H9 (cell line): Measurements from ENCODE around the gene C1QTNF9. TPM values are rescaled to one million over a fixed set of nuclear protein-coding genes. Genes with fewer than 3 reads are reported as not detected.

Experiments used
- DNase-seq: peaks from one replicate; pipeline ENCODE4 v3.0.0-alpha.2; 2017
- H2AFZ ChIP-seq: one replicate; pipeline ENCODE4 v1.6.1; 2013; ENCODE audit warnings: mild to moderate bottlenecking, low read length, control low read depth, moderate library complexity
- H2AK5ac ChIP-seq: 2 replicates; pipeline ENCODE4 v1.6.1; 2013; ENCODE audit warnings: low read length, control low read depth, mixed read lengths; ENCODE audit not compliant: insufficient read length
- H2BK120ac ChIP-seq: one replicate; pipeline ENCODE4 v1.6.1; 2013; ENCODE audit warnings: low read depth, mild to moderate bottlenecking, low read length, control low read depth, inconsistent platforms; ENCODE audit not compliant: poor library complexity, severe bottlenecking
- H2BK12ac ChIP-seq: 2 replicates; pipeline ENCODE4 v1.6.1; 2013; ENCODE audit warnings: low read length, control low read depth, mixed read lengths, low read depth; ENCODE audit not compliant: insufficient read length
- H2BK15ac ChIP-seq: 2 replicates; pipeline ENCODE4 v1.6.1; 2013; ENCODE audit warnings: low read depth, low read length, control low read depth
- H2BK20ac ChIP-seq: one replicate; pipeline ENCODE4 v1.6.1; 2013; ENCODE audit warnings: low read depth, mild to moderate bottlenecking, low read length, control low read depth, inconsistent platforms; ENCODE audit not compliant: poor library complexity, severe bottlenecking
- H2BK5ac ChIP-seq: 2 replicates; pipeline ENCODE4 v1.6.1; 2013; ENCODE audit warnings: low read length, control low read depth, mixed read lengths; ENCODE audit not compliant: insufficient read length
- H3K14ac ChIP-seq: 2 replicates; pipeline ENCODE4 v1.6.1; 2013; ENCODE audit warnings: low read length, control low read depth; ENCODE audit not compliant: insufficient read depth
- H3K18ac ChIP-seq: 2 replicates; pipeline ENCODE4 v1.6.1; 2013; ENCODE audit warnings: low read depth, mild to moderate bottlenecking, mixed read lengths, low read length, control low read depth; ENCODE audit not compliant: insufficient read length
- H3K23ac ChIP-seq: 2 replicates; pipeline ENCODE4 v1.6.1; 2013; ENCODE audit warnings: low read length, control low read depth, mixed read lengths, low read depth; ENCODE audit not compliant: insufficient read length
- H3K23me2 ChIP-seq: 2 replicates; pipeline ENCODE4 v1.6.1; 2013; ENCODE audit warnings: low read depth, mild to moderate bottlenecking, mixed read lengths, low read length, control low read depth; ENCODE audit not compliant: insufficient read length, poor library complexity, severe bottlenecking
- H3K27ac ChIP-seq: 2 replicates; pipeline ENCODE4 v1.5.1; 2013; ENCODE audit warnings: low read length, control low read depth, mixed read lengths, low read depth; ENCODE audit not compliant: insufficient read length
- H3K27me3 ChIP-seq: 2 replicates; pipeline ENCODE4 v1.6.1; 2013; ENCODE audit warnings: low read length, control low read depth, inconsistent platforms; ENCODE audit not compliant: insufficient read depth
- H3K4ac ChIP-seq: 2 replicates; pipeline ENCODE4 v1.6.1; 2013; ENCODE audit warnings: low read depth, mild to moderate bottlenecking, control low read depth, inconsistent platforms, low read length, moderate library complexity
- H3K4me1 ChIP-seq: 2 replicates; pipeline ENCODE4 v1.6.1; 2013; ENCODE audit warnings: low read length, control low read depth, inconsistent platforms; ENCODE audit not compliant: insufficient read depth
- H3K4me2 ChIP-seq: 2 replicates; pipeline ENCODE4 v1.6.1; 2013; ENCODE audit warnings: low read length, control low read depth, mixed read lengths; ENCODE audit not compliant: insufficient read length, insufficient read depth
- H3K56ac ChIP-seq: 2 replicates; pipeline ENCODE4 v1.6.1; 2013; ENCODE audit warnings: low read depth, mild to moderate bottlenecking, mixed read lengths, low read length, control low read depth; ENCODE audit not compliant: insufficient read length
- H3K79me1 ChIP-seq: 2 replicates; pipeline ENCODE4 v1.6.1; 2013; ENCODE audit warnings: low read depth, mild to moderate bottlenecking, moderate library complexity, low read length, control low read depth, inconsistent platforms; ENCODE audit not compliant: insufficient read depth, poor library complexity, severe bottlenecking
- H3K79me2 ChIP-seq: 2 replicates; pipeline ENCODE4 v1.6.1; 2013; ENCODE audit warnings: low read length, control low read depth, inconsistent platforms; ENCODE audit not compliant: insufficient read depth
- H3K9ac ChIP-seq: 2 replicates; pipeline ENCODE4 v1.6.1; 2013; ENCODE audit warnings: low read length, control low read depth, mixed read lengths; ENCODE audit not compliant: insufficient read length; ENCODE audit errors: extremely low read depth
- H3K9me3 ChIP-seq: one replicate; pipeline ENCODE4 v1.6.1; 2013; ENCODE audit warnings: low read depth, low read length, inconsistent platforms; ENCODE audit not compliant: control insufficient read depth
- H3T11ph ChIP-seq: one replicate; pipeline ENCODE4 v1.6.1; 2013; ENCODE audit warnings: mild to moderate bottlenecking, low read length, control low read depth, inconsistent platforms
- H4K20me1 ChIP-seq: one replicate; pipeline ENCODE4 v1.6.1; 2013; ENCODE audit not compliant: control insufficient read depth, insufficient read length, insufficient read depth
- H4K5ac ChIP-seq: 2 replicates; pipeline ENCODE4 v1.6.1; 2013; ENCODE audit warnings: low read depth, mild to moderate bottlenecking, mixed read lengths, low read length, control low read depth; ENCODE audit not compliant: insufficient read length
- H4K8ac ChIP-seq: replicated peaks from 2 replicates; pipeline ENCODE4 v1.6.1; 2013; ENCODE audit warnings: low read length, control low read depth, mixed read lengths, low read depth; ENCODE audit not compliant: insufficient read length
- H4K91ac ChIP-seq: 2 replicates; pipeline ENCODE4 v1.6.1; 2013; ENCODE audit warnings: low read depth, mild to moderate bottlenecking, moderate library complexity, mixed read lengths, low read length, control low read depth; ENCODE audit not compliant: insufficient read length
- H3K27ac Mint-ChIP-seq, 3 experiments: 2 replicates in 2 of 3; 3 replicates in 1 of 3; pipeline ENCODE4 v1.8.0; 2020 to 2021; ENCODE audit warnings: mixed read lengths in 3 of 3, mild to moderate bottlenecking in 1 of 3, moderate library complexity in 1 of 3
- H3K27me3 Mint-ChIP-seq: 2 replicates; pipeline ENCODE4 v1.8.0; 2021; ENCODE audit warnings: low read depth, mild to moderate bottlenecking, moderate library complexity, mixed read lengths
- H3K36me3 Mint-ChIP-seq, 3 experiments: 2 replicates in 2 of 3; 3 replicates in 1 of 3; pipeline ENCODE4 v1.8.0; 2020 to 2021; ENCODE audit warnings: low read depth in 3 of 3, mixed read lengths in 3 of 3; ENCODE audit not compliant: insufficient read depth in 1 of 3
- H3K4me1 Mint-ChIP-seq, 2 experiments: 2 replicates each; pipeline ENCODE4 v1.8.0; 2020; ENCODE audit warnings: mixed read lengths in 2 of 2
- H3K4me3 Mint-ChIP-seq, 2 experiments: 2 replicates in 1 of 2; 3 replicates in 1 of 2; pipeline ENCODE4 v1.8.0; 2020 to 2021; ENCODE audit warnings: mild to moderate bottlenecking in 2 of 2, mixed read lengths in 2 of 2, moderate library complexity in 1 of 2
- H3K9me3 Mint-ChIP-seq, 2 experiments: 2 replicates in 1 of 2; 3 replicates in 1 of 2; pipeline ENCODE4 v1.8.0; 2020; ENCODE audit warnings: mild to moderate bottlenecking in 2 of 2, mixed read lengths in 2 of 2, moderate library complexity in 1 of 2
- CTCF ChIP-seq: fragments of 200-600 bp; sonication (generic); conservative IDR thresholded peaks from 3 replicates; pipeline ENCODE4 v1.8.0; 2021; ENCODE audit warnings: antibody characterized with exemption, mild to moderate bottlenecking
- WGBS: extraction: QIAGEN DNeasy Blood & Tissue Kit; methylation state at CpG from one replicate; pipeline ENCODE4 v1.1.7; 2013; ENCODE audit warnings: missing lambda C conversion rate, low lambda C conversion rate, mixed read lengths; ENCODE audit not compliant: insufficient read length; ENCODE audit errors: extremely low coverage; 5-methylcytosine and 5-hydroxymethylcytosine counted together
- total RNA-seq: library from RNA; stranded (reverse); gene quantifications from 2 replicates; pipeline ENCODE4 v1.2.1, GENCODE V29; 2021

Gene C1QTNF9
- total RNA-seq, 1 experiment from 2014 or later: not detected

GRCh38 chr13:24306632-24307031, 2.7 kb upstream of the C1QTNF9 start:
- Mint-ChIP-seq H3K4me1 (0 out of 4 replicates have a peak, but pooled peaks cover 0 to 3% of the 10 kb centered on the region in 2 experiments), H3K4me3 (no peak overlapping the region), H3K36me3 (peaks cover 0 to 13% (median 4%) of the 10 kb centered on the region in 3 experiments; a peak in 3 of 7 replicates), H3K27ac (no peak overlapping the region), H3K9me3 (no peaks in the 10 kb centered on the region), H3K27me3 (no peaks in the 10 kb centered on the region)
- Histone ChIP-seq H3K79me1 (no peaks in the 10 kb centered on the region), H2AFZ (no peak overlapping the region), H3K23me2 (no peaks in the 10 kb centered on the region), H3K4ac (no peak overlapping the region), H3K14ac (no peak overlapping the region), H3K79me2 (no peaks in the 10 kb centered on the region), H3K27me3 (no peaks in the 10 kb centered on the region), H3K18ac (no peak overlapping the region), H4K5ac (no peak overlapping the region), H2AK5ac (no peak overlapping the region), H4K20me1 (no peaks in the 10 kb centered on the region), H2BK5ac (no peak overlapping the region), H3K4me2 (no peak overlapping the region), H2BK12ac (no peak overlapping the region), H3K27ac (no peak overlapping the region), H2BK15ac (no peak overlapping the region), H4K91ac (no peak overlapping the region), H2BK120ac (no peak overlapping the region), H3K23ac (no peak overlapping the region), H3K4me1 (no peaks in the 10 kb centered on the region), H3K56ac (no peak overlapping the region), H3T11ph (no peak overlapping the region), H3K9ac (no peak overlapping the region), H2BK20ac (no peak overlapping the region), H4K8ac (no peak overlapping the region), H3K9me3 (no peaks in the 10 kb centered on the region)
- DNase-seq: no peak
- no peak for TF ChIP-seq CTCF
- no CpG with 5 or more reads among the region's 1 CpG for WGBS
